NCI-H345 treated with DMSO at 0.1 percent for 48 hours (cell line): ENCODE measurements around the gene SYNJ2.

Source experiments
- DNase-seq: peaks from one replicate; lab custom pipeline; 2025; ENCODE audit not compliant: unreplicated experiment; lab: John Stamatoyannopoulos, UW

Gene SYNJ2

DNA sequence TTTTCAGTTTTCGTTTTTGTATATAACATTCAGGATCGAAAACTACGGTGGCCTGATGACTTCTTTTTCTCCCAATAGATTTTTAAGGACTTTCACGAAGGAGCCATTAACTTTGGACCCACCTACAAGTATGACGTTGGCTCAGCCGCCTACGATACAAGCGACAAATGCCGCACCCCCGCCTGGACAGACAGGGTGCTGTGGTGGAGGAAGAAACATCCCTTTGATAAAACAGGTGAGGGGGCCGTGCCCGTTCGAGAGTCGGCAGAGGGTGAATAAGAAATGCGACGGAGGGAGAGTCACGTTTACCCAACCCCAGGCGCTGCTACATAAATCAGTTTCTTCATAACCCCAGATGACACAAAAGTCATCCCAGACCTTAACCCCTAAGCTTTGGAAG lies 94.9 kb downstream of the SYNJ2 start:
- DNase-seq = no peak

GRCh38 chr6:158077676-158078075 lies 96.0 kb downstream of the SYNJ2 start:
- no peak for DNase-seq

DNA sequence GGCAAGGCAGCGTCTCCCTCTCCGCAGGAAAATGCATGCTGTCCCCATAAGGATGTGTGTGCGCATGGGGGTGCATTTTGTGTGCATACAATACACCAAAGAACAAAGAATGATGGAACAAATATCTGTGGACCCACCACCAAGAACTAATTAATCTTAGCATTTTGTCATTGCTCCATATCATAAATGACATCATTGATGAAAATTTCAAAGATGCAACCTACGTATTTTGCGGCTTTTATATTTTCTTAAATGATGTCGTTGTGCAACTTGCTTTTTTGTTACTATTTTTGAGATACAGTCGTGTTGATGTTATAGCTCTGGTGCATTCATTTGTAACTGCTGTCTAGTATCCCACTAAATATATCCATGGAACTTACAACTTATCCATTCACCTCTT lies 96.7 kb downstream of the SYNJ2 start:
- no peak for DNase-seq

- DNase-seq = no peak
These were observed 99.4 kb downstream of the SYNJ2 start for GRCh38 chr6:158080849-158081656.

DNA sequence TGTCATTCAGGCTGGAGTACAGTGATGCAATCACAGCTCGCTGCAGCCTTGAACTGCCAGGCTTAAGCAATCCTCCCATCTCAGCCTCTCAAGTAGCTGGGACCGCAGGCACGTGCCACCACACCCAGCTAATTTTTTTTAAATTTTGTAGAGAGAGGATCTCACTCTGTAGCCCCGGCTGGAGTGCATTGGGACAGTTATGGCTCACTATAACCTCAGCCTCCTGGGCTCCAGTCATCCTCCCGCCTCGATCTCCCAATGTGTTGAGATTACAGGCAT lies 99.9 kb downstream of the SYNJ2 start:
- DNase-seq = no peak

DNA sequence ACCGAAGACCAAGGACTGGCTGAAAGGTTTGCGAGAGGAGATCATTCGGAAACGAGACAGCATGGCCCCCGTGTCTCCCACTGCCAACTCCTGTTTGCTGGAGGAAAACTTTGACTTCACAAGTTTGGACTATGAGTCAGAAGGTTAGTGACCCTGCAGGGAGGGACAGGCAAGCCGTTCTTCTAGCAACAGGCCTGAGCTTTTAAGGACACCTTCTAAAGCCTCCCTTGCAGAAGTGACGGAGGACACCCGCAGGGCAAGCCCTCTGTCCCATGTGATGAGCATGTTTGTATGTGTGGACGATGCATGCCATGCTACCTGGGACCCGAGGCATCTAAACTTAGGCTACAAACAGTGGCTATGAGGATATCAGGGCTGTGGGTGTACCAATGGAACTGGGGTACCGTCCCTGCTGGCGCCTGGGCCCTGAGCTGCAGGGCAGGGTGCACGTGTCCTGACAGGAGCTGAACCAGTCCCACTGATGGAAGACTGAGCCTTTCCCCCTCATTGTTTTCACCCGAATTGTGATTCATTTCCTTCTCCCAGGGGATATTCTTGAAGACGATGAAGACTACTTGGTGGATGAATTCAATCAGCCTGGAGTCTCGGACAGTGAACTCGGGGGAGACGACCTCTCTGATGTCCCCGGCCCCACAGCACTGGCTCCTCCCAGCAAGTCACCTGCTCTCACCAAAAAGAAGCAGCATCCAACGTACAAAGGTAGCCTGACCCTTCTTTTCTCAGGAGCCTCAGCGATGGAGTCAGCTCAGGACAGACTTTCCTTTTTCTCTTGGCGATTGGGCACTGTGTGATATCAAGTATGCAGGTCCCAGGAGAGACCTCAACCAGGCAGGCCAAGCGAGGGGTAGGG lies 102.0 kb downstream of the SYNJ2 start:
- DNase-seq = no peak

DNA sequence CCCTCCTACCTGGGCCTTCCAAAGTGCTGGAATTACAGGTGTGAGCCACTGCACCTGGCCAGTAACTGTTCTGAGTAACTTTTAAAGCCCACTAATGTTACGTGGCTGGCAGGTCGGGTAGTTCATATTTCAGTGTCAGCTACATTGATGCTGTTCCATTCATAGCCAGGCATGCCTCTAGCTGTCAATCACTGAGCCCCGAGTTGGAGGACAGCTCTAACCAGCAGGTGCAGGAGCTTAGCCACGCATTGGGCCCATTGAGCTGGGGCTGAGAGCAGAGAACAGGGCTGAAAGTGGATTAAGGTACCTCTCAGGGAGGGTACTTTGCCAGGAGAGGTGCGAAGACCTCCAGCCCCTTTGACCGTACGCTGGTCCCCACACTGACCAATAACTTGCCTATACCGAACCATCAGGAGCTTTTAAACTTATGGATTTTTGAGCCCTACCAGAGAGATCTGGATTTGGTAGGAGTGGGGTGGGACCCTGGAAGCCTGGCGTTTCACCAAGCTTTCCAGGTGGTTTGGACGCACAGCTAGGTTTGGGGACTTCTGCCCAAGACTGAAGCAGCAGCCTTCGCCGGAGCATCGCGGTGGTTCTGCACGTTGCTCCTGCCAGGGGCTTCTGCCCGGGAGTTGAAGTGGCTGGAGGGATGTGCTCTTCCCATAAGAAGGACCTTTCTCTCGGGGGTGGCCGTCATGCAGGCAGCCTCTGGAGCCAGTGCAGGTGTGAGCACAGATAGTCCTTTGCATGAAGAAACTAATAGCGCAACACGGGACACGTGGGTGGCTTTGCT lies 103.8 kb downstream of the SYNJ2 start:
- no peak for DNase-seq

DNA sequence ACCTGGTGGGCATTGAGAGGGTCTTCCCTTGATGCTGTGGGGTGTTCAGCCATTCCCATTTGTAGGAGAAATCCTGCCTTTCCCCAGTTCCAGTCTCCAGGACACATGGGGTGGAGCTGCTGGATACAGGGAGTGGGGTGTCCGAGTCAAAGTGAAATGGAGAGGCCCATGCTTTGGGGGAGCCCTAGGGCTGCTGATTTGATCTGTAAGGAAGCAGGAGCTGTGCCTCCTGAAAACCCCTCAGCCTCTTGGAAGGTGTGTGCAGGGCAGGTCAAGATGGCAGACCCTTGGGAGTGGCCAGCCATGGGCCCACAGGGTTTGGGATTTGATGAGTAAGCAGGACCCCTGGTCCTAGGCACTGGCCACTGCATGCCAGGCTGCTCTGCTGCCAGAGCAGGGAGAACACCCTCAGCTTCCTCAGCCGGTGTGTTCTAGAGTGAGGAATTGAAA lies 104.4 kb downstream of the SYNJ2 start:
- DNase-seq = no peak

- DNase-seq = no peak
These were observed 105.0 kb downstream of the SYNJ2 start for GRCh38 chr6:158086504-158087223.

DNA sequence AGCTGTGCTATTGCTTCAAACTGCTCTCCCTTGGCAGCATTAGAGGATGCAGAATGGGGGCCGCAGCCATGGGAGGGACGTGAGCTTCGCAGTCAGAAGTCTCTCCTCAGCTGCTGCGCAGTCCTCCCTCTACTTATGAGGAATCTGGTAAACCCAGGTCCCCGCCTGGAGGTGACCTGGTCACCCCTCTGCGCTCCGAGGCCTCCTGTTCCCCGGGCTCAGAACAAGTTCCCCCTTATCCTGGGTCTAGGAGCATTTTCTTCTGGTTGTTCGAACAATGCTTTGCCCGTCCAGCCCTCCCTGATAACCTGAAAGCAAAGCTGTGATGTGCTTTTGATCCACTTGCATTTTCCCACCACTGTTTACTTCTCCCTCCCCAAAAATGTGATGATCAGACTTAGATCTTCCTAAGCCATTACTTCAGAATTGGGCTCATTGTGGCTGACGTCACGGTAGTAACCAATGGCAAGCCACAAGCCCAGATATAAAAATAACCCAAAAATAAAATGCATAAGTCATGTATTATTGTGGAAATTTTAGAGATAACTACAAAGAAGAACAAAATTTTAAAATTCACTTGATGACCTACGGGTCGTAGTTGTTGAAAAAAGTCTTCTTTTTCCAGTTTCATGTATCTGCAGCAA lies 105.7 kb downstream of the SYNJ2 start:
- DNase-seq = no peak

DNA sequence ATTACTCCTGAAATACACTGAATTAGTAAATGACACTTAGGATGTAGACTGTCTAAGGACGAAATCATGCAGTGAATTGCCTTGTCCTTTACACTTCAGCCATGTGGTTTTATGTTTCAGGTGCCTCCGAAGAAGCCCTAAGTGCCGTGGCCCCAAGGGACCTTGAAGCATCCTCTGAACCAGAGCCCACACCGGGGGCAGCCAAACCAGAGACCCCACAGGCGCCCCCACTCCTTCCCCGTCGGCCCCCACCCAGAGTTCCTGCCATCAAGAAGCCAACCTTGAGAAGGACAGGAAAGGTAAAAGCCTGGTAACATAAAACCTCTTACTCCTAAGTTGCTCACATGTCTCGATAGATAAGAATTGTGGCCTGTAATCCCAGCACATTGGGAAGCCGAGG lies 111.1 kb downstream of the SYNJ2 start:
- no peak for DNase-seq

GRCh38 chr6:158095031-158095430 lies 113.4 kb downstream of the SYNJ2 start:
- DNase-seq = no peak

GRCh38 chr6:158095671-158096070 lies 114.0 kb downstream of the SYNJ2 start:
- DNase-seq = no peak

DNA sequence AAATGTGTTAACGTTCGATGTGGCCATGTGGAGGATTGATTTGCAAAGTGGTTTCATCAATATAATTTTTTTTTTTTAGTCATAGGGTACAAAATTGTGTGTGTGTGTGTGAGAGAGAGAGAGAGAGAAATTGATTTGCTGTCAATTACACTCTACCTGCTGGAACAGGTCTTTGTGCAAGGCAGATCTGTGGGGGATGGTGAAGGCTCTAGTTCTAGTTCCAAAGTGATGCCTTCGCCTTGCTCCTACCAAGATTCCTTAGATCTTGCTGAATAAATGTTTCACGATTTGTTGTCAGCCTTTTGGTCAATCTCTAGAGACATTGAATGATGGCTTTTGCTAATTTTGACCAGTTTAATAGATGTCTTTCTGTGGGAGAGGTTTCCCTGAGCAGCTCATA lies 121.6 kb downstream of the SYNJ2 start:
- DNase-seq = no peak

DNA sequence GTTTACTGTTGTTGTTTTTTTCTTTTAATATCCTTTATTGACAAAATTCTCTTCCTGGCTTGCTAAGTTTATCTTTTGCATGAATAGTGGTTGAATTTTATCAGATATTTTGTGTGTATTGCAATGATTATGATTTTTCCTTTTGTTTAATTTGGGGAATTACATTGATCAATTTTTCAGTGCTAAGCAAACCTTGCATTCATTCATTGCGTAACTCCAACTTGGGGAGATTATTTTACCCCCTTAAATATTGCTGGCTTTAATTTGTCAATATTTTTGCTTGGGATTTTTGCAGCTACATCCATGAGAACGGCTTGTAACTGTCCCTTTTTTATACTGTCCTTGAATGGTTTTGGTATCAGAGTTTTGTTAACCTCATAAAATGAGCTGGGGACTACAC lies 123.0 kb downstream of the SYNJ2 start:
- no peak for DNase-seq

DNA sequence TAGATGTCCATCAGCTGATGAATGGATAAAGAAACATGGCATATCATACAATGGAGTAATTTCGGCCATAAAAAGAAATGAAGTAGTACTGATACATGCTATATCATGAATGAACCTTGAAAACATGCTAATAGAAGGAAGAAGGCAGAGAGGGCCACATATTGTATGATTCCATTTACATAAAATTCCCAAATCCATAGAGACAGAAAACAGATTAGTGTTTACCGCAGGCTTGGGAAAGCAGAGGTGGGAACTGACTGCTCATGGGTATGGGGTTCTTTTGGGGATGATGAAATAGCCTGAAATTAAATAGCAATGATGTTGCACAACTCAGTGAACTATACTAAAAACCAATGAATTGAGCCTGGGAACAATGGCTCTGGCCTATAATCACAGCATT lies 128.1 kb downstream of the SYNJ2 start:
- no peak for DNase-seq

GRCh38 chr6:158110986-158111385 lies 129.3 kb downstream of the SYNJ2 start:
- no peak for DNase-seq

DNA sequence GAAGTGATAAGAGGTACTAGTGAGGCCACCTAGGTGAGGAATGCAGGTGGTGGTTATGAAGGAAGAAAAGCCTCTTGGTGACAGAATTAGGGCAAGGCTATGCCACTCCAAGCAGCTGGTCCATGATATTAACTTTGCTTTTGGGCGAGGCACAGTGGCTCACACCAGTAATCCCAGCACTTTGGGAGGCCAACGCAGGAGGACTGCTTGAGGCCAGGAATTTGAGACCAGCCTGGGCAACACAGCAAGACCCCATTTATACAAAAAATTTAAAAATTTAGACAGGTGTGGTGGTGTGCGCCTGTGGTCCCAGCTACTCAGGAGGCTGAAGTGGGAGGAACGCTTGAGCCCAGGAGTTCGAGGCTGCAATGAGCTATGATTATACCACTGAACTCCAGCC lies 130.3 kb downstream of the SYNJ2 start:
- no peak for DNase-seq

GRCh38 chr6:158113802-158114201 lies 132.1 kb downstream of the SYNJ2 start:
- no peak for DNase-seq

GRCh38 chr6:158115102-158115501 lies 133.4 kb downstream of the SYNJ2 start:
- no peak for DNase-seq

DNA sequence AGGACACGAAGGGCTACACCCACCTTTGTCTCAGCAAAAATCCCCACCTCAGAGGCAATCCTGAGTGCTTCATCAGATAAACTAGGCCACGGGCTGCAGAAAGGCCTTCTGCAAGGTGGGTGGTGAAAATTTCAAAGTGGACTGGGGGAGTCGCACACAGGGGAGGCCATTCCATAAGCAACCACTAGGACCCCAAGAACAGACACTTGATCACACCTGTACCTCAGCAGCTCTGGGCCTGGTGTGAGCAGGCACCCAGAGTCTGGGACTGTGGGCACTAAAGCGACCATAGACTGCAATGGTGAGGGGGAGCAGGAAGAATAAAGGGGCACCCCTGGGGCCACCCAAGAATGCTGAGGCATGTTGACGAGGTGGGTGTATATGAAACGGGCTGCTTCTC lies 133.8 kb downstream of the SYNJ2 start:
- no peak for DNase-seq
